ENCODE data around the gene TP53TG5. TPM values are rescaled to one million over a fixed set of nuclear protein-coding genes. Genes with fewer than 3 reads are reported as not detected.

TP53TG5 gene
- total RNA-seq (2014; rRNA removed; shearing (Covaris generic); ENCODE audit: low replicate concordance), result not detected in 2 replicates

DNA sequence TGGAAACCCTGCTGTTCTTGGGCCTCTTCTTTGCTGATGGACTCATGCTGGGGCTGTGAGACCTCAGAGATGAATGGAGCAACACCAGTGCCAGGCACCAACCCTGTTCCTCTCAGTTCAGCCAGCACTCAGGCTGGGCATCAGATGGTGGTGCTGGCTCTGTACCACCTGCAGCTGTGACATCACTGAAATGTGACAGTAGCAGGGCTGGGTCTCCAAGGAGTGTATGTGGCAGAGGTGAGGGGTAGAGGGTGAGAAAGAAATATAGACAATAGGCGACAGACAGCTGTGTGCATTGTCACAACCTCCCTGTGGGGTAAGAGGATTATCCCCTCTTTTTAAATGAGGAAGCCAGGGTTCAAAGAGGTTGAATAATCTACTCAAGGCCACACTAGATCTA lies at the start of gene TP53TG5:
TSS of gene TP53TG5 (minus strand) at position 135 of the 400 bp plus-strand sequence. CDS start at position 46, 89 bp downstream.
- DNase-seq (ENCODE audit: low read depth), result no peak
- in situ Hi-C loops (cut with HindIII; ENCODE audit: low pct_unique_long_range_greater_than_20kb, low sequenced_read_pairs), result no loop called here

DNA sequence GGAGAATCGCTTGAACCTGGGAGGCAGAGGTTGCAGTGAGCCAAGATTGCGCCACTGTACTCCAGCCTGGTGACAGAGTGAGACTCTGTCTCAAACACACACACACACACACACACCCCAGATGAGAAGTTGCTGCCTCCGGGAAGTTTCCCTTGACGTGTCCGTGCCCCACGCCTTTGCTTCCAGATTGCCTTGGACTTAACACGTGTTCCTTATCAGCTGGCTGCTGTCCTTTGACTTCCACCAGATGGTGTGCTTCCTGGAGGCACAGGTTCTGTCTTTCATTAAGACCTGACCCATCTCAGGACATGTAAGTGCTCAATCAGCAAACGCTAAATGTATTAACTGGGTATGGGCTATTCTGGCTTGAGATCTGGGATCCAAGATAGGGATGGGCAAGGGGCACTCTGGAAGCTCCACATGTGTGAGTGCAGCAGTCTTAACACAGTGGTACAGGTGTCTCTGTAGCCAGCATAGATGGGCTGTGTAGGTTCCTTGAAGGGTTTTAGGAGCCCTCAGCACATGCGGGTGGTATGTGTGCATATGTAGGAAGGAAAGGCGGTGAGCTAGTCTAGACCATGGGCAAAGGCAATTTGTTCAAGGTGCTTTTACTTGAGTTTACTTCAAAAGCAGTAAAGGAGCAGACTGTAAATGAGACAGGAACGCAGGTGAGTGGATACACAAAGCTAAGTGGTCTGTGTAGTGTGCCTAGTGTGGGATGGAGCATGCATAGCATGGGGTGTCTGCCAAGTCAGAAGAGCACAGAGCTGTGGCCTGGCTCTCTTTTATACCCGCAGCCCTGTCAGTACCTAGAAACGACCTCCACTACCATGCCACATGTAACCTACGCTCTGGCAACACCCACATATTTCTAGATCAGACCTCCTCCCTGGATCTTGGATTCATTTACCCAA lies 49.4 kb upstream of the TP53TG5 start:
- no peak for DNase-seq (ENCODE audit: low read depth)
- in situ Hi-C loops (cut with HindIII; ENCODE audit: low pct_unique_long_range_greater_than_20kb, low sequenced_read_pairs), result no loop called here

DNA sequence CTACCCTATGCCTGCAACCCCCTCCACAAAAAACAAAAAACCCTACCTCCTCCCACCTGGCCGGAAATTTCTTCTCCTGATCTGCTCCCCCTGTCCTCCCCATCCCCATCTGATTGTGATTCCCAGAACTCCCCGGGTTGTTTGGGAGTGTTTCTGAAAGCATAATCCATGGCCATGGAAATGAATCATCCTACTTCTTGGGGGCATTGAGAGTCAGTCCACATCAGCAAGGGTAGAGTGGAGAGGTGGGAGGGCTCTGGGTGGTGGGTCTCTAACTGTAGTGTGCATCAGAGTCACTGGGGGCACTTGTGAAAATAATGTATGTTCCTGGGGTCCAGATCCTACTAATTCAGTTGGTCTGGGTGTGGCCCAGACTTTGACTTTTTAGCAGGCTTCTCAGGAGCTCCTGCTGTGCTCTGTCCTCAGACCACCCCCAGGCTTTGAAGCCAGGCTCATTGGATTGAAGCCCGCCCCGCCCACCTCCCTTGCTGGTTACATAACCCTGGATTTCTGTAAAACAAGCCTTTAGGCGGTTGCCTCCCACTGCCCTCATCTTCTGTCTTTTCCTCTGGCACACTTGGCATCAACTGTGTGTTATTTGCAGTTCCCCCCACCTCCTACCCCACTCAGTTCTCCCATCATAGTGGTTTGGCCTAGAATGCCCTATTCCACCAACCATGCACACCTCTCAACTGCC lies 48.3 kb upstream of the TP53TG5 start:
- in situ Hi-C loops (cut with HindIII; ENCODE audit: low pct_unique_long_range_greater_than_20kb, low sequenced_read_pairs), result no loop called here
- no peak for DNase-seq (ENCODE audit: low read depth)

DNA sequence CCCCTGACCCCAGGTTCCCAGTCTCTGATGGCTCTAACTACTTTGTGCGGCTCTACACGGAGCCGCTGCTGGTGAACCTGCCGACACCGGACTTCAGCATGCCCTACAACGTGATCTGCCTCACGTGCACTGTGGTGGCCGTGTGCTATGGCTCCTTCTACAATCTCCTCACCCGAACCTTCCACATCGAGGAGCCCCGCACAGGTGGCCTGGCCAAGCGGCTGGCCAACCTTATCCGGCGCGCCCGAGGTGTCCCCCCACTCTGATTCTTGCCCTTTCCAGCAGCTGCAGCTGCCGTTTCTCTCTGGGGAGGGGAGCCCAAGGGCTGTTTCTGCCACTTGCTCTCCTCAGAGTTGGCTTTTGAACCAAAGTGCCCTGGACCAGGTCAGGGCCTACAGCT lies 47.4 kb upstream of the TP53TG5 start:
- in situ Hi-C loops (cut with HindIII; ENCODE audit: low pct_unique_long_range_greater_than_20kb, low sequenced_read_pairs), result no loop called here
- DNase-seq (ENCODE audit: low read depth), result no peak

GRCh38 chr20:45423700-45424099 lies 45.6 kb upstream of the TP53TG5 start:
- DNase-seq (ENCODE audit: low read depth), result no peak
- in situ Hi-C loops (cut with HindIII; ENCODE audit: low pct_unique_long_range_greater_than_20kb, low sequenced_read_pairs), result no loop called here

DNA sequence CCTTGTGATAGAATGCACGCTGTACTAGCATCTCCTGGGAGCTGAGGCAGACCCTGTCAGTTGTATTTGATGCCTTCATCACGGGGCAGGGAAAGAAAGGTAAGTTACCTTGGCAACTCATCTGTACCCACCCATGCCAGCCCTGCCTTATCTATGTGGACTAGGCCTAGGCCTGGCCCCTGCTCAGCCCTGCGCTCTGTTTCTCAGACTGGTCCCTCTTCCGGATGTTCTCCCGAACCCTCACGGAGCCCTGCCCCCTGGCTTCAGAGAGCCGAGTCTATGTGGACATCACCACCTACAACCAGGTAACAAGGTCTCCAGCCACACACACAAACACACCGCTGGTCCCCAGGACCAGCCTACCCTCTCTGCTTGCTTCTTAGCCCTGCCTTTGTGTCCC lies 42.0 kb upstream of the TP53TG5 start:
- in situ Hi-C loops (cut with HindIII; ENCODE audit: low pct_unique_long_range_greater_than_20kb, low sequenced_read_pairs), result no loop called here
- DNase-seq (ENCODE audit: low read depth), result no peak

DNA sequence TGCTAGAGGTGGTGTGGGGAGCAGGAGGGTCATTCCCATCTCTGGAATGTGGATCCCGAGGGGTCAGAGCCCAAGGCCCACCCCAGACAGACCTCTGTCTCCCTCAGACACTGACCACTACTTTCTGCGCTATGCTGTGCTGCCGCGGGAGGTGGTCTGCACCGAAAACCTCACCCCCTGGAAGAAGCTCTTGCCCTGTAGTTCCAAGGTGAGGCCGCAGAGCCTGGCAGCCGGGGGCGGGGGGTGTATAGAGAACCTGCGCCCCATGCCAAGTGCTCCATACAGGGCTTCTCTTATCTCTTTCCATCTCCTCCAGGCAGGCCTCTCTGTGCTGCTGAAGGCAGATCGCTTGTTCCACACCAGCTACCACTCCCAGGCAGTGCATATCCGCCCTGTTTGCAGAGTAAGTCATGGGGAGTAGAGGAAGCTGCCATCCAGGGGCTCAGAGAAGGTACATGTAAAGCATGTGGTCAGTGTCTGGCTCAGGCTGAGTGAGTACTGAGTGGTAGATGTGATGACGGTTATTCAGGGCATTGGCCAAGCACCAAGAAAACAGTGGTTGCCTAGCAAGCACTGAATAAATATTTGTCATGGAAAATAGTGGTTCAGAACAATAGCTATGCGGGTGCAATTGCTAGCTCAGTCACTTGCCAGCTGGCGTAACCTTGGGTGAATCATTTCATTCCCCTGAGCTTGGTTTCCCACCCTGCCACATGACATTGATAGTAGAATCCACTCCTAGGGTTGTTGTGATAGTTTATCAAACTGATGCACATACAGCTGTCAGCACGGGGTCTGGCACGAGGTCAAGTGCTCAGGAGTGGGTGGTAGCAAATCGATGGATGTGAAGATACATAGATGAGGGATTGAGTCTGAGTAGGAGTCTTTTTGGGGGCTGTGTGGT lies 41.3 kb upstream of the TP53TG5 start:
- DNase-seq (ENCODE audit: low read depth), result peak; percentile 97
- in situ Hi-C loops (cut with HindIII; ENCODE audit: low pct_unique_long_range_greater_than_20kb, low sequenced_read_pairs), result no loop called here

DNA sequence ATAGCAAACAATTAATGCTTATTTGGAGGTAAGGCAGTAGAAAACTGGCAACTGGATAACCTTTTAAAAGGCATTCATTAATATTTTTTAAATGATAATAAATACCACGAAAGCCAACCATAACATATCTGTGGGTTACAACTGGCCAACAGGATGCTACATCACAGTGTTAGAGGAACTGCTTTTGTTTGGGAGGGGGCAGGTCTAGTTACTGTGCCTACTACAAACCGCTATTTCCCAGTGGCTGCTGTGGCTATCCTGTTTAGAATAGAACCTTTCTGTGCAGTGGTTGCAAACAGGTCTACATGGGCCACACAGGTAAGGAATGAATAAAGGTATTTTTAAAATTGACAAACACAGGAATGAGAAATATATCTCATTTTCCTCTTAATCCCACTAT lies 38.8 kb upstream of the TP53TG5 start:
- in situ Hi-C loops (cut with HindIII; ENCODE audit: low pct_unique_long_range_greater_than_20kb, low sequenced_read_pairs), result no loop called here
- no peak for DNase-seq (ENCODE audit: low read depth)

GRCh38 chr20:45415822-45416637 lies 37.9 kb upstream of the TP53TG5 start, which contains the start of gene PIGT:
TSS of gene PIGT (plus strand) at chr20:45416141. CDS start at chr20:45416157, 16 bp downstream.
- peak; percentile 83 for DNase-seq (ENCODE audit: low read depth)
- in situ Hi-C loops (cut with HindIII; ENCODE audit: low pct_unique_long_range_greater_than_20kb, low sequenced_read_pairs), result no loop called here

DNA sequence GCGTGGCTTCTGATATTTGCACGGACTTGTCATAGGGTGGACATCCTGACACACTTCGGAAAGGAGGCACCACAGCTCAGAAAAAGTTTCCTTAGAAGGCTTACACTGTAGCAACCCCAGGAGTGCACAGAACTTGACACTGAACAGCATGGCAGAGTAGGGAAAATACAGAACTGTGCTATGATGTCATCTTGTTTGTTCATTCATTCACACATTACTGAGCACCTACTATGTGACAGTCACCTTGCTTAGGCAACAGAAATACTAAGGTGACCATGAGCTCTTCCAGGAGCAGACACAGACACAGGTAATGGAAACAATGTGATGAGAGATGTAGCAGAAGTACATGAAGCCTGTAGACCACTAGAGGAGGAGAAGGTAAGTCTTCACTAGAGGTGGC lies 35.4 kb upstream of the TP53TG5 start:
- DNase-seq (ENCODE audit: low read depth), result no peak
- in situ Hi-C loops (cut with HindIII; ENCODE audit: low pct_unique_long_range_greater_than_20kb, low sequenced_read_pairs), result no loop called here

- in situ Hi-C loops (cut with HindIII; ENCODE audit: low pct_unique_long_range_greater_than_20kb, low sequenced_read_pairs), result no loop called here
- no peak for DNase-seq (ENCODE audit: low read depth)
These were observed 34.5 kb upstream of the TP53TG5 start for GRCh38 chr20:45412653-45413052.

GRCh38 chr20:45410887-45411286 lies 32.8 kb upstream of the TP53TG5 start:
- in situ Hi-C loops (cut with HindIII; ENCODE audit: low pct_unique_long_range_greater_than_20kb, low sequenced_read_pairs), result no loop called here
- DNase-seq (ENCODE audit: low read depth), result no peak

DNA sequence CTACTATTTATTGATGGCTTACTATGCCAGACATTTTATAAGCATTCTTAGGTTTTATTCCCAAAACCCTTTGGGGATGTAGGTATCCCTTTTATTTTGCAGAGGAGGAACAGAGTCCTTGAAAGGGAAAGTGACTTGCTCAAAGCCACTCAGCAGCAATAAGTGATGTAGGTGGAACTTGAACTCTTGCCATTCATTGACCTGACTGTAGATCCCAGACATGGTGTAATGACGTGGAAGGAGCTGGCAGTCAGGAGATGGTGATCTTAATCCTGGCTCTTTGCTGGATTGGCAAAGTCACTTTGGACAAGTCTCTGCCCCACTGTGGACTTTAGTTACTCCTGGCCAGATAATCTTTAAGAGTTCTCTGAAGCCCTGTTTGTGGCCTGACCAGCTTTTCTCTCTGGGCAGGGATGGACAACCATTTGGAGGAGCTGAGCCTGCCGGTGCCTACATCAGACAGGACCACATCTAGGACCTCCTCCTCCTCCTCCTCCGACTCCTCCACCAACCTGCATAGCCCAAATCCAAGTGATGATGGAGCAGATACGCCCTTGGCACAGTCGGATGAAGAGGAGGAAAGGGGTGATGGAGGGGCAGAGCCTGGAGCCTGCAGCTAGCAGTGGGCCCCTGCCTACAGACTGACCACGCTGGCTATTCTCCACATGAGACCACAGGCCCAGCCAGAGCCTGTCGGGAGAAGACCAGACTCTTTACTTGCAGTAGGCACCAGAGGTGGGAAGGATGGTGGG lies 31.6 kb upstream of the TP53TG5 start:
- in situ Hi-C loops (cut with HindIII; ENCODE audit: low pct_unique_long_range_greater_than_20kb, low sequenced_read_pairs), result no loop called here
- no peak for DNase-seq (ENCODE audit: low read depth)

- in situ Hi-C loops (cut with HindIII; ENCODE audit: low pct_unique_long_range_greater_than_20kb, low sequenced_read_pairs), result no loop called here
These were observed 30.6 kb upstream of the TP53TG5 start for GRCh38 chr20:45408646-45409213.

GRCh38 chr20:45407783-45408645 lies 29.9 kb upstream of the TP53TG5 start, which contains the start of gene DBNDD2:
TSS of gene DBNDD2 (plus strand) at chr20:45408289. CDS start at chr20:45408468, 179 bp downstream.
- in situ Hi-C loops (cut with HindIII; ENCODE audit: low pct_unique_long_range_greater_than_20kb, low sequenced_read_pairs), result no loop called here
- no peak for DNase-seq (ENCODE audit: low read depth)

More at GRCh38 chr20:45408646-45409213, 30.6 kb upstream of the TP53TG5 start:
- no peak for DNase-seq (ENCODE audit: low read depth)

Measured in Caki2 (cell line).